H1 (cell line): ENCODE data around the gene DLG1. TPM values are rescaled to one million over a fixed set of nuclear protein-coding genes. Genes with fewer than 3 reads are reported as not detected.

Experiments
- ATF3 ChIP-seq: IDR thresholded peaks from 2 replicates; pipeline ENCODE4 v1.6.1; 2011; ENCODE audit warnings: low read depth, mild to moderate bottlenecking, low read length; ENCODE audit not compliant: insufficient read depth
- CEBPB ChIP-seq: IDR thresholded peaks from 2 replicates; pipeline ENCODE4 v1.6.1; 2012; ENCODE audit warnings: low read depth, low read length
- CHD7 ChIP-seq: fragments of 300-600 bp; sonication (generic); IDR thresholded peaks from 2 replicates; pipeline ENCODE4 v1.7.1; 2012; ENCODE audit warnings: low read length, moderate library complexity, mild to moderate bottlenecking, inconsistent platforms; ENCODE audit not compliant: insufficient replicate concordance
- EP300 ChIP-seq, 2 experiments: IDR thresholded peaks; 1 replicate in 1 of 2; 2 replicates in 1 of 2; pipeline ENCODE4 v1.6.1; 2011 to 2012; ENCODE audit warnings: low read depth in 2 of 2, low read length in 2 of 2, mild to moderate bottlenecking in 2 of 2, borderline replicate concordance in 1 of 2, inconsistent platforms in 1 of 2, moderate library complexity in 1 of 2
- RAD21 ChIP-seq, 2 experiments: IDR thresholded peaks in 1 of 2; conservative IDR thresholded peaks in 1 of 2; 2 replicates each; pipeline ENCODE4 v1.6.1; 2011; ENCODE audit warnings: low read depth in 2 of 2, low read length in 2 of 2, improper control_type of control experiment in 1 of 2, inconsistent platforms in 1 of 2, mild to moderate bottlenecking in 1 of 2, moderate library complexity in 1 of 2
- RBBP5 ChIP-seq: IDR thresholded peaks from 2 replicates; pipeline ENCODE4 v1.7.1; 2012; ENCODE audit warnings: low read depth, mild to moderate bottlenecking, inconsistent platforms, low read length, moderate library complexity, borderline replicate concordance
- SRF ChIP-seq: IDR thresholded peaks from 2 replicates; pipeline ENCODE4 v1.6.1; 2011; ENCODE audit warnings: mild to moderate bottlenecking, low read depth, low read length, moderate library complexity
- USF2 ChIP-seq: IDR thresholded peaks from 2 replicates; pipeline ENCODE4 v1.6.1; 2011; ENCODE audit warnings: low read length, improper control_type of control experiment
- polyA plus RNA-seq, 7 experiments: library from polyadenylated mRNA; depleted of rRNA in 3 of 7; stranded (reverse) in 5 of 7; unstranded in 2 of 7; fragments of >200 nt in 5 of 7; fragments of 200-250 nt in 2 of 7; gene quantifications; 1 replicate in 5 of 7; 2 replicates in 1 of 7; 4 replicates in 1 of 7; pipeline versions ENCODE4 v1.2.1 to v1.2.3, GENCODE V29; 2011 to 2013; ENCODE audit warnings: missing spikeins in 2 of 7, mixed read lengths in 2 of 7
- total RNA-seq: library from RNA; stranded (reverse); fragmentation: NEBNext Ultra II Directional; extraction: Animal tissue kit (Norgen Biotek cat#: 25700); gene quantifications from 2 replicates; pipeline ENCODE4 v1.2.1, GENCODE V29; 2021

The DLG1 gene
- total and polyA plus RNA-seq, 2 of the 8 experiments (the other 6 are each of a cell fraction or from before 2014, with no cell fraction given), result 13.4 to 78.8 TPM

- no peak for TF ChIP-seq CHD7
- TF ChIP-seq RBBP5, result no peak
- no peak for TF ChIP-seq CEBPB
- TF ChIP-seq USF2, result no peak
- no peak for TF ChIP-seq ATF3
- TF ChIP-seq EP300 (IDR thresholded peaks at IDR 0.05; ENCODE audit: borderline replicate concordance in 1 of 2, low read depth in 2 of 2, low read length in 2 of 2), result no peak
- TF ChIP-seq SRF, result no peak
- no peak for TF ChIP-seq RAD21 (IDR thresholded peaks at IDR 0.05 in 1 of 2, conservative IDR thresholded peaks at IDR 0.05 in 1 of 2; ENCODE audit: low read depth in 2 of 2, low read length in 2 of 2)
These were observed 41.6 kb upstream of the DLG1 start (continued) for GRCh38 chr3:197339841-197340520.
